Skeletal muscle tissue (tissue), 4 donors: Measurements from ENCODE around the gene CYP26B1. TPM values are rescaled to one million over a fixed set of nuclear protein-coding genes. Genes with fewer than 3 reads are reported as not detected.

Experiments used
- H3K27ac ChIP-seq: one replicate; pipeline ENCODE4 v1.7.0; 2013; ENCODE audit warnings: mild to moderate bottlenecking, low read depth, low read length, inconsistent platforms
- H3K27me3 ChIP-seq, 3 donors: one replicate each; pipeline ENCODE4 v1.7.0; 2013; ENCODE audit warnings: low read length in 3 of 3; ENCODE audit not compliant: control insufficient read depth in 3 of 3, insufficient read depth in 3 of 3
- H3K36me3 ChIP-seq, 3 donors: one replicate each; pipeline ENCODE4 v1.7.0; 2013; ENCODE audit warnings: low read length in 3 of 3; ENCODE audit not compliant: control insufficient read depth in 3 of 3, insufficient read depth in 3 of 3
- H3K4me1 ChIP-seq, 3 donors: one replicate each; pipeline ENCODE4 v1.7.0; 2013; ENCODE audit warnings: low read length in 3 of 3, mild to moderate bottlenecking in 3 of 3; ENCODE audit not compliant: control insufficient read depth in 3 of 3, insufficient read depth in 3 of 3
- H3K4me3 ChIP-seq, 3 donors: one replicate each; pipeline ENCODE4 v1.7.0; 2013; ENCODE audit warnings: low read length in 3 of 3
- H3K9ac ChIP-seq, 3 donors: one replicate each; pipeline ENCODE4 v1.7.0; 2013; ENCODE audit warnings: low read length in 3 of 3, mild to moderate bottlenecking in 3 of 3, moderate library complexity in 2 of 3, low read depth in 1 of 3
- H3K9me3 ChIP-seq, 3 donors: one replicate each; pipeline ENCODE4 v1.7.0; 2013; ENCODE audit warnings: low read length in 3 of 3; ENCODE audit not compliant: control insufficient read depth in 3 of 3
- total RNA-seq: library from RNA; depleted of rRNA; stranded (reverse); fragments of >200 nt; gene quantifications from one replicate; pipeline ENCODE4 v1.2.3, GENCODE V29; 2014
- donor health status: Osteomylitis.

Gene CYP26B1
- total RNA-seq, 1 donor from 2014 or later = 6.8 TPM

DNA sequence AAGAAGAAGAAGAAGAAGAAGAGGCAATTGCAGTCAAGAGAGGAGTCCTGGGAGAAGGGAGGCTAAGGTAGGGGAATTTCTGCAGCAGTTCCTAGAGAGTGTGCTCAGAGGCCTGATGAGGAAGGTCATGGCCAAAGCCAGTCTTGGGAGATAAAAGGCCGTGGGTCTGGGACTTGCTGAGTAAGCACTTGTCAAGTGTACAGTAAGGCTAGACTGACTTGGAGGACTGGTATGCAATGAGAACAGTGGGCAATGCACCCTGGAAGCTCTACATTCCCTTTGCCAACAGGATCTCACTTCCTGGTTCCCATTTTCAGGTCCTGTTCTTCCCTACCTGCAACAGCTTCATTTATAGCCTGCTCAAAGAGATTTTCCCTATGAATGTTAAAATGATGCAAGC, 28.6 kb upstream of the CYP26B1 start:
- Histone ChIP-seq H3K9me3 (no peaks in the 10 kb centered on the region), H3K9ac (no peak overlapping the region), H3K4me3 (no peak overlapping the region), H3K27me3 (no peaks in the 10 kb centered on the region), H3K4me1 (no peaks in the 10 kb centered on the region), H3K27ac (no peak overlapping the region), H3K36me3 (peaks cover 20 to 28% (median 25%) of the 10 kb centered on the region in 3 donors)

DNA sequence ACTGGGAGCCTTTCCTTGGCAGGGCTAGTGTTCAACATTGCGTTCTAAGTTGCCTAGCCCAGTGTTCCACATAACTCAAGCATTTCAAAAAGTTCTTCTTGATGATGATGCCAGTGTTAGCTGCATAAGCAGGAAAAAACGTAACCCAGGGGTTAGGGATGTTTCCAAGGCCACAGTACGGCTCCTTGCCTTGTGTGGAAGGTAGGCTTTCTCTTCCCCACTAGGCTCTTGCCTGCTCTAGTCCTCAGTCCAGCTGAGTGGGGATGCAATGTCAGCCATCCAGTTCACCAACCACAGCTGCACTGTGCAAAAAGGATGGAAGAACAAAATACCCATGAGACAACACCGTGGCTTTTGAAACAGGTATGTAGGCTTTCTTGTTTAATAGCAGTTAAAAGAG, 28.0 kb upstream of the CYP26B1 start:
- no peaks in the 10 kb centered on the region for H3K4me1 ChIP-seq
- H3K27me3 ChIP-seq = no peaks in the 10 kb centered on the region
- no peak overlapping the region for H3K27ac ChIP-seq
- no peaks in the 10 kb centered on the region for H3K9me3 ChIP-seq
- no peak overlapping the region for H3K4me3 ChIP-seq
- no peak overlapping the region for H3K9ac ChIP-seq
- peaks cover 20 to 28% (median 25%) of the 10 kb centered on the region in 3 donors for H3K36me3 ChIP-seq

DNA sequence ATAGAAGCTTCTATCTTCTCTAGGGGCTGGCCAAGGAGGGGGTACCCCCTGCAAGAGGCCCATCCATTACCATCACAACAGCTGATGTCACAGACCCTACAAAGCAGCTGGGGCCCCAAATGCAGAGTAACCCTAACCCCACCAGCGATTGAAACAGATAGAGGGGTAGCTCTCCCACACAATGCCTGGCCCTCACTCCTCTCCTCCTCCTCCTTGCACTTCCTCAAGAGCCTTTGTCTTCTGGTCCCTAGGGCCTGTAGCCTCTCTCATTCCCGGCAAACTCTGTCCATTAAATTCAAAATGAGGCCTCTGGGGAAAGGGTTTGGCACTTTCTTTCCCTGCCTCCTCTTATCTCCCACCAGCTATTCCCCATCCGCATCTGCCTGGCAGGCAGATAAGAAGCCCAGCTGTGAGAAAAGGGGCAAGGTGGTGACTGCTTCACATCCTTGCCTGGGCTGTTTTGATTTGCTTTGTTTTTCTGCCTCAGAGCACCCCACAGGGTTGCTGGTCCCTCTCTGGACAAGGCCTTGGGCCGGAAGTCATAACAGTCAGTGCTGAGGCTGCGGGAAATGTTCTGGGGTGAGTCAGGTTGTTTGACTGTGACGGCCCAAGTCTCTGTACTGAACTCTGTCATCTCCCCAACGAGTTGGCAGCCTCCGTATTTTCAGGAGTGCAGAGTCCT, 26.1 kb upstream of the CYP26B1 start:
- peaks cover 13 to 20% (median 19%) of the 10 kb centered on the region in 3 donors for H3K36me3 ChIP-seq
- H3K4me3 ChIP-seq = no peak overlapping the region
- no peak overlapping the region for H3K9ac ChIP-seq
- H3K27me3 ChIP-seq = no peaks in the 10 kb centered on the region
- no peak overlapping the region for H3K27ac ChIP-seq
- H3K9me3 ChIP-seq = no peaks in the 10 kb centered on the region
- H3K4me1 ChIP-seq = no peaks in the 10 kb centered on the region

- Histone ChIP-seq H3K4me3 (no peak overlapping the region), H3K27ac (no peak overlapping the region), H3K9ac (no peak overlapping the region), H3K4me1 (no peaks in the 10 kb centered on the region), H3K27me3 (no peaks in the 10 kb centered on the region), H3K36me3 (peaks cover 2 to 10% (median 7%) of the 10 kb centered on the region in 3 donors), H3K9me3 (no peaks in the 10 kb centered on the region)
Measured at GRCh38 chr2:72172478-72172877, 24.8 kb upstream of the CYP26B1 start.

DNA sequence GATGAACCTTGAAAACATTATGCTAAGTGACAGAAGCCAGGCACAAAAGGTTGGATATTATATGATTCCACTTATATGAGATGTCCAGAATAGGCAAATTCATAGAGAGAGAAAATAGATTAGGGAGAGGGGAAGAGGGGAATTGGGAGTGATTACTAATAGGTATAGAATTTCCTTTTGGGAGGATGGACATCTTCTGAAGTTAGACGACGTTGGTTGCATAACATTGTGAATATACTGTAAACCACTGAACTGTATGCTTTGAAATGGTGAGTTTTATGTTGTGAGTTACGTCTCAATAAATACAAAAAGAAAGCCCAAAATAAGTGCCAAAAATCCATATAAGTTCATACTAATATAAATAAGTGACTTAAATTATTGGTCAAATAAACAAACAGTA, 18.6 kb upstream of the CYP26B1 start:
- Histone ChIP-seq H3K9ac (no peak overlapping the region), H3K9me3 (no peaks in the 10 kb centered on the region), H3K36me3 (no peaks in the 10 kb centered on the region), H3K4me1 (no peaks in the 10 kb centered on the region), H3K4me3 (no peak overlapping the region), H3K27ac (no peak overlapping the region), H3K27me3 (peaks cover 0 to under 1% (median 0%) of the 10 kb centered on the region in 3 donors)

DNA sequence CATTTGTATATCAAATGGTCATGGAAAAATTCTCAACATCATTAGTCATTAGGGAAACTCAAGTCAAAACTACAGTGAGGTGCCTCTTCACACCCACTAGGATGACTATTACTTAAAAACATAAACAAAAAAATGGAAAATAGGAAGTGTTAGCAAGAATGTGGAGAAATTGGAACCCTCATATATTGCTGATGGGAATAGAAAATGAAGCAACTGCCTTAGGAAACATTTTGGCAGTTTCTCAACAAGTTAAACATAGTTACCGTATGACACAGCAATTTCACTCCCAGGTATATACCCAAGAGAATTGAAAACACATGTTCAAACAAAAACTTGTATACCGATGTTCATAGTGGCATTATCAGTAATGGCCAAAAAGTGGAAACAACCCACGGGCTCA, 18.1 kb upstream of the CYP26B1 start:
- H3K9ac ChIP-seq = no peak overlapping the region
- peaks cover 0 to 4% (median 0%) of the 10 kb centered on the region in 3 donors for H3K27me3 ChIP-seq
- H3K36me3 ChIP-seq = no peaks in the 10 kb centered on the region
- H3K9me3 ChIP-seq = no peaks in the 10 kb centered on the region
- H3K27ac ChIP-seq = no peak overlapping the region
- H3K4me3 ChIP-seq = no peak overlapping the region
- H3K4me1 ChIP-seq = no peaks in the 10 kb centered on the region

DNA sequence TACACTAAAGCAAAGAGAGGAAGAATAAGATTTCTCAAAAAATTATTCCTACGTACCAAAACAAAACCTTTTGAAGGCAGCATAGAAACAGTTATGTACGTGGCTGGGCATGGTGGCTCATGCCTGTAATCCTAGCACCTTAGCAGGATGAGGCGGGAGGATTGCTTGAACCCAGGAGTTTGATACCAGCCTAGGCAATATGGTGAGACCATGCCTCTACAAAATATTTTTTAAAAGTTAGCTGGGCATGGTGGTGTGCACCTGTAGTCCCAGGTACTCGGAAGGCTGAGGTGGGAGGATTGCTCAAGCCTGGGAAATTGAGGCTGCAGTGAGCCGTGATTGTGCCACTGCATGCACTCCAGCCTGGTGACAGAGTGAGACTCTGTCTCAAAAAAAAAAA, 14.9 kb upstream of the CYP26B1 start:
- Histone ChIP-seq H3K27ac (no peak overlapping the region), H3K27me3 (peaks cover 10 to 18% (median 11%) of the 10 kb centered on the region in 3 donors), H3K36me3 (no peaks in the 10 kb centered on the region), H3K9ac (no peak overlapping the region), H3K4me1 (no peaks in the 10 kb centered on the region), H3K4me3 (no peak overlapping the region), H3K9me3 (no peaks in the 10 kb centered on the region)

DNA sequence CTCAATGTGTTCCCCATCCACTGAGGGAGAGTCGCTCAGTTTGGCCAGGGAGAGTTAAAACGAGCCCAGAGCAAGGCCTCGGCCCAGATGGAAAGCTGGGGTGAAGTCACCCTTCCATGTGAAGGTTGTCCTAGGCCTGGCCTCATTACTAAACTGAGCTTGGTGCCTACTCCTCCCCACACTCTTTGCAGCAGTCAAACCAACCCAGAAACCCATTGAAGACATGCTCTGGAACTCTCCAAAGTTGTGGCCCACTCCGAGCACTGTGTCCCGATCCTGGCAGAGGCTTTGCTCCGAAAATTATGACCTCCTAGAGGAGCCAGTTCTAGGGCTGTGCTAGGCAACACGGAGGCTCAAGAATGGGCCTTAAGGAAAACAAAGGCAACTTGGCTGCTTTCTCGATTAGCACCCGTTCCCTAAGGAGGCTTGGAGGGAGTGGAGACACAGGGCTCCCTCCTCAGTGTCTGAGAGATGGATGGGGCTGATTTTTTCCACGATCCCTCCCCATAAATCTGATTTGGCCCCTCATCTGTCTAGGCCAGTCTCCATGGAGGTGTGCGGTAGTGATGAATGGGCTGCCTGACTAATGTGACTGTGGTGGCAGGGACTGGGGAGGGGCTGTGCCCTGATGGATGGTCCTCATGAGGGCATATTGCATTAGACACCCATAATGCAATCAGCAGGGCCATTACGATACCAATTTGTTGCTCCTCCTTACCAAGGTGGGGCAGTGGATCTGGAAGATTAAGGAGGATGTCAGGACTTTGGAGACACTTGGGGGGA, 11.7 kb upstream of the CYP26B1 start:
- Histone ChIP-seq H3K9ac (no peak overlapping the region), H3K27me3 (peaks cover 11 to 27% (median 21%) of the 10 kb centered on the region in 3 donors), H3K36me3 (no peaks in the 10 kb centered on the region), H3K27ac (no peak overlapping the region), H3K4me3 (no peak overlapping the region), H3K4me1 (peaks cover 3% of the 10 kb centered on the region in 3 donors), H3K9me3 (no peaks in the 10 kb centered on the region)

DNA sequence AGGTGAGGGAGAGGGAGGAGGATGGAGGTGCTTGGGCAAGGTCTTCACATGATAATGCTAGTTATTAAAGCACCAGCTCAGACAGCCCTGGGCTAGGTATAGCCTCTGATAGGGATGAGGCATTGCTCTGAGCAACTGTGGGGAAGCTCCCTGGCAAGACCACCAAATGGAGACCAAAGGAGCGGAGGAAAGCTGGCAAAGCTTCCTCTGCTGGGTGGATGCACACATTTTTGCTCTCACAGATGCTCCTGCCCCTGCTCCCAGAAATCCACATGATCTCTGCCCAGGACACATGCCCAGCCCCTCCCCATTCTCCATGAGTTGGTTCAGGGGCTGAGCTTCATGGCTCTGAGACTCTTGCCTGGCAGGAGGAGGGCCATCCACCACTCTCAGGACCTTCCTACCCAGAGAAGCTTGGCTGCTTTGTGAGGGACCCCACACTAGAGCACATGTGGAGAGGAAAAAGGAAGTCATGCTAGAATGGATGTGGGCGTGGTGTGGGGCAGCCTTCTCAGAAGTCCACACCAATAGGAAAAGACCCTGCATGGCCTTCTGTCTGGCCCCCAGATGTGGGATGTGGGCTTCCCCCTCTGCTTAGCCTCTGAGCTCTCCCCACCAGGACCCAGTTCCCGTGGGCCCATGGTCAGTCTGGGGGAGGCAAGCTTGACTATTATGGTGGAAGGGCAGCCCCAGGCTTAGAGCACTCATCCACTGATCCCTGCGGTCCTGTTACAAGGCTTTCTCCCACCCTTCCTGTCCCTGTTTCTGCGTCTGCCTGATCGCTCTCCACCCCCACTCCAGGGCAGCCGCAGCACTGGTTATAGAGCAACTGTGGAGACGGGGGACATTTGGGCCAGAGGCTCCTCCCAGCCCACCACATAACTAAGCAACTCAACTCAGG, 10.5 kb upstream of the CYP26B1 start:
- no peaks in the 10 kb centered on the region for H3K36me3 ChIP-seq
- peaks cover 5 to 8% (median 6%) of the 10 kb centered on the region in 3 donors for H3K4me1 ChIP-seq
- H3K27ac ChIP-seq = no peak overlapping the region
- H3K4me3 ChIP-seq = no peak overlapping the region
- no peak overlapping the region for H3K9ac ChIP-seq
- H3K27me3 ChIP-seq = peaks cover 11 to 32% (median 24%) of the 10 kb centered on the region in 3 donors
- no peaks in the 10 kb centered on the region for H3K9me3 ChIP-seq
